ENCODE data around the gene FOXL3. TPM values are rescaled to one million over a fixed set of nuclear protein-coding genes. Genes with fewer than 3 reads are reported as not detected.

Gene FOXL3
- total RNA-seq, 1 donor from 2014 or later, result not detected

- Mint-ChIP-seq H3K4me3 (ENCODE audit: low read depth) (no peak overlapping the region), H3K27me3 (no peaks in the 10 kb centered on the region), H3K36me3 (ENCODE audit: insufficient read depth) (peaks cover 9% of the 10 kb centered on the region), H3K27ac (no peak overlapping the region), H3K9me3 (ENCODE audit: low read depth) (no peaks in the 10 kb centered on the region), H3K4me1 (ENCODE audit: low read depth) (no peaks in the 10 kb centered on the region)
- TF ChIP-seq, protein P1, sequence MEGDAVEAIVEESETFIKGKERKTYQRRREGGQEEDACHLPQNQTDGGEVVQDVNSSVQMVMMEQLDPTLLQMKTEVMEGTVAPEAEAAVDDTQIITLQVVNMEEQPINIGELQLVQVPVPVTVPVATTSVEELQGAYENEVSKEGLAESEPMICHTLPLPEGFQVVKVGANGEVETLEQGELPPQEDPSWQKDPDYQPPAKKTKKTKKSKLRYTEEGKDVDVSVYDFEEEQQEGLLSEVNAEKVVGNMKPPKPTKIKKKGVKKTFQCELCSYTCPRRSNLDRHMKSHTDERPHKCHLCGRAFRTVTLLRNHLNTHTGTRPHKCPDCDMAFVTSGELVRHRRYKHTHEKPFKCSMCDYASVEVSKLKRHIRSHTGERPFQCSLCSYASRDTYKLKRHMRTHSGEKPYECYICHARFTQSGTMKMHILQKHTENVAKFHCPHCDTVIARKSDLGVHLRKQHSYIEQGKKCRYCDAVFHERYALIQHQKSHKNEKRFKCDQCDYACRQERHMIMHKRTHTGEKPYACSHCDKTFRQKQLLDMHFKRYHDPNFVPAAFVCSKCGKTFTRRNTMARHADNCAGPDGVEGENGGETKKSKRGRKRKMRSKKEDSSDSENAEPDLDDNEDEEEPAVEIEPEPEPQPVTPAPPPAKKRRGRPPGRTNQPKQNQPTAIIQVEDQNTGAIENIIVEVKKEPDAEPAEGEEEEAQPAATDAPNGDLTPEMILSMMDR (IDR thresholded peaks at IDR 0.05; ENCODE audit: unreplicated experiment), result no peak
- no peak for DNase-seq (ENCODE audit: low spot score, unreplicated experiment)
Measured at GRCh38 chr7:245574-246295, 44.2 kb upstream of the FOXL3 start.

DNA sequence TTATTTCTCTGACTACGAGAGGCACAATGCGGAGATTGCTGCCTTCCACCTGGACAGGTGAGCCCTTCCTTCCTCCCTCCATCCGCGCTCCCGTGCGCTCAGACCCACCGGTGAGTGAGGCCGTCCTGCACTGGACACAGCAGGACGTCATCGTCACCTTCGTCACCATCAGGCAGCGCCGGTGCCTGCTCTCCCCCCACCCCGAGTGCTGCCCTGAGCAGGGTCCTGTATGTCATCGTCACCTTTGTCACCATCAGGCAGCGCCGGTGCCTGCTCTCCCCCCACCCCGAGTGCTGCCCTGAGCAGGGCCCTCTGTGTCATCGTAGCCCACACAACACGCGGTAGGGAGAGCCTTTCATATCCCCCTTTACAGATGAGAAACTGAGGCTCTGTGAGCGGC, 43.5 kb upstream of the FOXL3 start:
- Mint-ChIP-seq H3K36me3 (ENCODE audit: insufficient read depth) (peaks cover 10% of the 10 kb centered on the region), H3K4me3 (ENCODE audit: low read depth) (no peak overlapping the region), H3K4me1 (ENCODE audit: low read depth) (no peaks in the 10 kb centered on the region), H3K27me3 (no peaks in the 10 kb centered on the region), H3K27ac (no peak overlapping the region), H3K9me3 (ENCODE audit: low read depth) (no peaks in the 10 kb centered on the region)
- no peak for DNase-seq (ENCODE audit: low spot score, unreplicated experiment)
- TF ChIP-seq, protein P1 (IDR thresholded peaks at IDR 0.05; ENCODE audit: unreplicated experiment), result no peak

DNA sequence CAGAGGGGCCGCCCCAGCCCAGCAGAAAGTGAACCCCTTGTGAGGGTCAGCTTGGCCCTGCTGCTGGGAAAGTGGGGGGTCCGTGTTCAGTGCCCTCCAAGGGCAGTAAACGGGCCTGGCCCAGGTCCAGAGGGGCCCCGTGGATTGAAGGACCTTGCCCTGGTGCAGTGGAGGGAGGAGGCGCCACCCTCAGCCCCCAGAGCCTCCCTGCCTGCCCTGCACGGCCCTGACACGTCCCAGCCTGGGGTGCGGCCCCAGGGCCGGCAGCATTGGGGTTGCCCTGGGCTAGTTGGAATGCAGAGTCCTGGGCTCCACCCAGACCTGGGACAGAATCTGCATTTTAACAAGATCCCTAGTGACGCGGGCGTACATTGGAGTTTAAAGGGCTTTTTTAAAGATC, 42.8 kb upstream of the FOXL3 start:
- TF ChIP-seq, protein P1 (IDR thresholded peaks at IDR 0.05; ENCODE audit: unreplicated experiment), result no peak
- no peak for DNase-seq (ENCODE audit: low spot score, unreplicated experiment)
- H3K27me3 Mint-ChIP-seq, result no peaks in the 10 kb centered on the region
- no peaks in the 10 kb centered on the region for H3K9me3 Mint-ChIP-seq (ENCODE audit: low read depth)
- no peak overlapping the region for H3K4me3 Mint-ChIP-seq (ENCODE audit: low read depth)
- no peak overlapping the region for H3K27ac Mint-ChIP-seq
- peaks cover 10% of the 10 kb centered on the region for H3K36me3 Mint-ChIP-seq (ENCODE audit: insufficient read depth)
- H3K4me1 Mint-ChIP-seq (ENCODE audit: low read depth), result no peaks in the 10 kb centered on the region

GRCh38 chr7:247636-248035, 42.3 kb upstream of the FOXL3 start:
- Mint-ChIP-seq H3K4me1 (ENCODE audit: low read depth) (no peaks in the 10 kb centered on the region), H3K27me3 (no peaks in the 10 kb centered on the region), H3K9me3 (ENCODE audit: low read depth) (no peaks in the 10 kb centered on the region), H3K36me3 (ENCODE audit: insufficient read depth) (peaks cover 10% of the 10 kb centered on the region), H3K4me3 (ENCODE audit: low read depth) (no peak overlapping the region), H3K27ac (no peak overlapping the region)
- no peak for DNase-seq (ENCODE audit: low spot score, unreplicated experiment)
- TF ChIP-seq, protein P1 (IDR thresholded peaks at IDR 0.05; ENCODE audit: unreplicated experiment), result no peak

DNA sequence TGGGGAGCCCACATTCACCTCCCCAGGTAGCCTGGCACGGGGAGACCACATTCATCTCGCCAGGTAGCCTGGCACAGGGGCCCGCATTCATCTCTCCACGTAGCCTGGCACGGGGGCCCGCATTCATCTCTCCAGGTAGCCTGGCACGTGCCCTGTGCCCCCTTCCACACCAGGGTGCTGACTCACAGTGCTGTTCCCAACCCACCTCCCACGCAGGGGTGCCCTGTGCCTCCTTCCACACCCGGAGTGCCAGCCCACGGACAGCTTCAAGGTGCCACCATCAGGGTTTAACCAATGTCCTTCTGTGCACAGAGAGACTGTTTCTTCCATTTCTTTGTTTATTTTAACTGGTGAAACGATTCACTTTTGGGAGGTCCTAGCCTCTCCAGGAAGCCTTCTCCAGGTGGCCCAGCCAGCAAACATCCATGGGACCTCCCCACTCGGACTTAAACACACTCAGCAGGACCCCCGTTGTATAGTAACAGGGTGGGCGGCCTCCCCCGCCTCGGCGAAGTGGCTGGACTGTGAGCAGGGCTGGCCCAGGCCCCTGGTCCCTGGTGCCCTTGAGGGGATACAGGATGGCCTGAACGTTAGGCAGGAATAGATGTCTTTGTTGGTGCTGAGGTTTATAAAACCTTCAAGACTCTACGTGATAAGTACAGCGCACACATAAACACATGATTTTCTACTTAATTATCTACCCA, 41.1 kb upstream of the FOXL3 start:
- Mint-ChIP-seq H3K9me3 (ENCODE audit: low read depth) (no peaks in the 10 kb centered on the region), H3K4me1 (ENCODE audit: low read depth) (no peaks in the 10 kb centered on the region), H3K27me3 (no peaks in the 10 kb centered on the region), H3K27ac (no peak overlapping the region), H3K36me3 (ENCODE audit: insufficient read depth) (peaks cover 15% of the 10 kb centered on the region), H3K4me3 (ENCODE audit: low read depth) (no peak overlapping the region)
- TF ChIP-seq, protein P1 (IDR thresholded peaks at IDR 0.05; ENCODE audit: unreplicated experiment), result no peak
- no peak for DNase-seq (ENCODE audit: low spot score, unreplicated experiment)

All from progenitor cell of endocrine pancreas (in vitro differentiated cells).